Suprapubic skin (tissue), 4 donors: Measurements from ENCODE around the gene NLRP1.

ENCODE experiments used
- CTCF ChIP-seq, 2 donors: fragments of 200-600 bp in 1 of 2; fragments of 450-650 bp in 1 of 2; sonication (generic) in 1 of 2; IDR thresholded peaks; one replicate each; pipeline ENCODE4 v1.5.1; 2016 to 2019; ENCODE audit warnings: antibody characterized with exemption in 2 of 2, mild to moderate bottlenecking in 1 of 2, moderate library complexity in 1 of 2
- POLR2A ChIP-seq, 2 donors: fragments of 450-650 bp; IDR thresholded peaks; one replicate each; pipeline ENCODE4 v1.6.1; 2017; ENCODE audit warnings: antibody characterized with exemption in 2 of 2, mild to moderate bottlenecking in 2 of 2, moderate library complexity in 2 of 2
- POLR2AphosphoS5 ChIP-seq, 3 donors: sonication (generic); formaldehyde crosslinking; IDR thresholded peaks; one replicate each; pipeline ENCODE4 v1.6.1; 2017; ENCODE audit warnings: antibody characterized with exemption in 3 of 3

GRCh38 chr17:5560361-5560988 lies 23.8 kb downstream of the NLRP1 start:
- no peak for TF ChIP-seq CTCF (IDR thresholded peaks at IDR 0.05)
- TF ChIP-seq POLR2AphosphoS5 (IDR thresholded peaks at IDR 0.05): no peak
- no peak for TF ChIP-seq POLR2A (IDR thresholded peaks at IDR 0.05)
